ENCODE measurements around the gene CCDC27. TPM values are rescaled to one million over a fixed set of nuclear protein-coding genes. Genes with fewer than 3 reads are reported as not detected.

CCDC27 gene
- total RNA-seq, 1 experiment from 2014 or later, result not detected

DNA sequence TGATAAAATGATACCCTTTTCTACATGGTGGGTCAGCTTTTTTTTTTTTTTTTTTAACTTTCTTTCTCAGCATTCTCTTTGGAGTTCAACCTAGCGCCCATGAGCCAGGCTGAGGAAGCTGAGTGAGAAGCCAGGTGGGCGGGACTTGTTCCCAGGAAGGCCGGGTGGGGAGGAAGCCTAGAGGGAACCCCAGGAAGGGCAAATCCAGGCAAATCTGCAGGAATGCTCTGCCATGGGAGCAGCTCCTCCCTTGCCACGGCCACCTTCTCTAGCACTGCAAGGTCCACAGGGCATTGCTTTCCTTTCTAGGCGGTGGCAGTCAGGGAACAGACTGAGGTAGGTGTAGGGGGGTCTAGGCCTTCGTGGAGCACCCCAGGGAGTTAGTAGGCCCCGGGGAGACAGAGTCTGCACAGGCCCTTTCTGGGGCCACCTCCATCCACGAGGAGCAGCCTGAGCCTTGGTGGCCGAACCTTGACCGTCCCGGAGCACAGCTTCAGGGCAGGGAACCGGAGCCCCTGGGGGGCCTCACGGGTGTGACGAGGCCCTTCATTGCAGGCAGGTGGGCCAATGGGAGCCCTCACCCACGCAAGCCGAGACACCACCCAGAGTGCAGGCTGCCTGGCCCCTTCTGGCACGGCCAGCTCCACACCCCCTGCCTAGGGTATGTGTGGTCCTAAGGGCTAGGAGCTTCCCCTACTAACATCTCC is 18.2 kb upstream of the CCDC27 start:
- Histone ChIP-seq H3K36me3 (ENCODE audit: control insufficient read depth, insufficient read depth, low read length) (no peaks in the 10 kb centered on the region; the same call in 1 of the 2 replicates), H3K4me1 (ENCODE audit: control insufficient read depth, insufficient read depth, low read length) (no peaks in the 10 kb centered on the region; the same call in 1 of the 2 replicates), H3K27me3 (ENCODE audit: control insufficient read depth, insufficient read depth, low read length) (no peaks in the 10 kb centered on the region), H3K9me3 (ENCODE audit: control insufficient read depth, insufficient read depth, low read depth, low read length) (no peaks in the 10 kb centered on the region), H3K4me3 (ENCODE audit: low read depth in 2 of 2, low read length in 2 of 2) (no peak overlapping the region), H3K27ac (ENCODE audit: low read length) (no peak overlapping the region)
- intact Hi-C loops (cut with micrococcal nuclease; ENCODE audit: unreplicated experiment) (no loop called here), in situ Hi-C loops (cut with HindIII; ENCODE audit: low pct_unique_long_range_greater_than_20kb, low sequenced_read_pairs) (no loop called here)
- no peak for TF ChIP-seq SIN3A (IDR thresholded peaks at IDR 0.05; ENCODE audit: borderline replicate concordance, insufficient read depth, low read depth, low read length)
- TF ChIP-seq, protein P1, sequence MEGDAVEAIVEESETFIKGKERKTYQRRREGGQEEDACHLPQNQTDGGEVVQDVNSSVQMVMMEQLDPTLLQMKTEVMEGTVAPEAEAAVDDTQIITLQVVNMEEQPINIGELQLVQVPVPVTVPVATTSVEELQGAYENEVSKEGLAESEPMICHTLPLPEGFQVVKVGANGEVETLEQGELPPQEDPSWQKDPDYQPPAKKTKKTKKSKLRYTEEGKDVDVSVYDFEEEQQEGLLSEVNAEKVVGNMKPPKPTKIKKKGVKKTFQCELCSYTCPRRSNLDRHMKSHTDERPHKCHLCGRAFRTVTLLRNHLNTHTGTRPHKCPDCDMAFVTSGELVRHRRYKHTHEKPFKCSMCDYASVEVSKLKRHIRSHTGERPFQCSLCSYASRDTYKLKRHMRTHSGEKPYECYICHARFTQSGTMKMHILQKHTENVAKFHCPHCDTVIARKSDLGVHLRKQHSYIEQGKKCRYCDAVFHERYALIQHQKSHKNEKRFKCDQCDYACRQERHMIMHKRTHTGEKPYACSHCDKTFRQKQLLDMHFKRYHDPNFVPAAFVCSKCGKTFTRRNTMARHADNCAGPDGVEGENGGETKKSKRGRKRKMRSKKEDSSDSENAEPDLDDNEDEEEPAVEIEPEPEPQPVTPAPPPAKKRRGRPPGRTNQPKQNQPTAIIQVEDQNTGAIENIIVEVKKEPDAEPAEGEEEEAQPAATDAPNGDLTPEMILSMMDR (IDR thresholded peaks at IDR 0.05), result no peak
- TF ChIP-seq, protein P2, sequence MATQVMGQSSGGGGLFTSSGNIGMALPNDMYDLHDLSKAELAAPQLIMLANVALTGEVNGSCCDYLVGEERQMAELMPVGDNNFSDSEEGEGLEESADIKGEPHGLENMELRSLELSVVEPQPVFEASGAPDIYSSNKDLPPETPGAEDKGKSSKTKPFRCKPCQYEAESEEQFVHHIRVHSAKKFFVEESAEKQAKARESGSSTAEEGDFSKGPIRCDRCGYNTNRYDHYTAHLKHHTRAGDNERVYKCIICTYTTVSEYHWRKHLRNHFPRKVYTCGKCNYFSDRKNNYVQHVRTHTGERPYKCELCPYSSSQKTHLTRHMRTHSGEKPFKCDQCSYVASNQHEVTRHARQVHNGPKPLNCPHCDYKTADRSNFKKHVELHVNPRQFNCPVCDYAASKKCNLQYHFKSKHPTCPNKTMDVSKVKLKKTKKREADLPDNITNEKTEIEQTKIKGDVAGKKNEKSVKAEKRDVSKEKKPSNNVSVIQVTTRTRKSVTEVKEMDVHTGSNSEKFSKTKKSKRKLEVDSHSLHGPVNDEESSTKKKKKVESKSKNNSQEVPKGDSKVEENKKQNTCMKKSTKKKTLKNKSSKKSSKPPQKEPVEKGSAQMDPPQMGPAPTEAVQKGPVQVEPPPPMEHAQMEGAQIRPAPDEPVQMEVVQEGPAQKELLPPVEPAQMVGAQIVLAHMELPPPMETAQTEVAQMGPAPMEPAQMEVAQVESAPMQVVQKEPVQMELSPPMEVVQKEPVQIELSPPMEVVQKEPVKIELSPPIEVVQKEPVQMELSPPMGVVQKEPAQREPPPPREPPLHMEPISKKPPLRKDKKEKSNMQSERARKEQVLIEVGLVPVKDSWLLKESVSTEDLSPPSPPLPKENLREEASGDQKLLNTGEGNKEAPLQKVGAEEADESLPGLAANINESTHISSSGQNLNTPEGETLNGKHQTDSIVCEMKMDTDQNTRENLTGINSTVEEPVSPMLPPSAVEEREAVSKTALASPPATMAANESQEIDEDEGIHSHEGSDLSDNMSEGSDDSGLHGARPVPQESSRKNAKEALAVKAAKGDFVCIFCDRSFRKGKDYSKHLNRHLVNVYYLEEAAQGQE (IDR thresholded peaks at IDR 0.05; ENCODE audit: insufficient read depth in 1 of 2, low read depth in 2 of 2, low read length in 1 of 2), result no peak
- TF ChIP-seq POLR2AphosphoS5 (IDR thresholded peaks at IDR 0.05; ENCODE audit: low read depth, low read length), result no peak
- no peak for TF ChIP-seq TCF7L2 (IDR thresholded peaks at IDR 0.05; ENCODE audit: low read depth, low read length)
- BruUV-seq (replicated peaks), result no TSS peak
- CTCF ChIA-PET, result no interaction called here
- ATAC-seq (no peak), DNase-seq (ENCODE audit: low read depth, low spot score) (no peak)
- POLR2A ChIA-PET, result interaction anchor here (0.7 kb wide), 1 partner anchor 12 kb away, joined by 6 read pairs; no protein-coding TSS in a partner anchor

DNA sequence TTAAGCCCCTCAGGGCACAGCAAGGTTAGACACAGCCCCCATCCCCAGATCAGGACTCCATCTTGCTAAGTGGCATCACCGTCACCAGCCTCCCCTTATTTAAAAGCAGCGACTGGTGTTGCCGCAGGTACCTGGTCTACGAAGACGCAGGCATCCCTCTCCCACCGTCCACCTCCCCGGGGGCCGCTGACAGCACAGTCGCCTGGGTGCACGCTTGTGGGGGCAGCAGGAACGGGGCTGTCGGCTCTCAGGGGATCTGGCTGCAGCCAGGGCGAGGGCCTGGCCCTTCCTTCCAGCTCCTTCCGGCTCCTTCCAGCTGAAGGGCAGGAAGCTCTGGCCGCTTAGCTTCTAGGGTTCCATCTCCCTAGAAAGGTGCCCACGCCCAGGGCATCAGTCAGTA is 17.6 kb upstream of the CCDC27 start:
- Histone ChIP-seq H3K4me3 (ENCODE audit: low read depth in 2 of 2, low read length in 2 of 2) (no peak overlapping the region), H3K27me3 (ENCODE audit: control insufficient read depth, insufficient read depth, low read length) (no peaks in the 10 kb centered on the region), H3K9me3 (ENCODE audit: control insufficient read depth, insufficient read depth, low read depth, low read length) (no peaks in the 10 kb centered on the region), H3K27ac (ENCODE audit: low read length) (no peak overlapping the region), H3K36me3 (ENCODE audit: control insufficient read depth, insufficient read depth, low read length) (no peaks in the 10 kb centered on the region; the same call in 1 of the 2 replicates), H3K4me1 (ENCODE audit: control insufficient read depth, insufficient read depth, low read length) (no peaks in the 10 kb centered on the region; the same call in 1 of the 2 replicates)
- intact Hi-C loops (cut with micrococcal nuclease; ENCODE audit: unreplicated experiment) (no loop called here), in situ Hi-C loops (cut with HindIII; ENCODE audit: low pct_unique_long_range_greater_than_20kb, low sequenced_read_pairs) (no loop called here)
- no peak for DNase-seq (ENCODE audit: low read depth, low spot score)
- ChIA-PET POLR2A (no interaction called here), CTCF (interaction anchor here (1.0 kb wide), 1 partner anchor 13 kb away, joined by 3 read pairs; no protein-coding TSS in a partner anchor)
- TF ChIP-seq, protein P2 (IDR thresholded peaks at IDR 0.05; ENCODE audit: insufficient read depth in 1 of 2, low read depth in 2 of 2, low read length in 1 of 2), result no peak
- TF ChIP-seq POLR2AphosphoS5 (IDR thresholded peaks at IDR 0.05; ENCODE audit: low read depth, low read length) (no peak), SIN3A (IDR thresholded peaks at IDR 0.05; ENCODE audit: borderline replicate concordance, insufficient read depth, low read depth, low read length) (no peak), TCF7L2 (IDR thresholded peaks at IDR 0.05; ENCODE audit: low read depth, low read length) (no peak)
- TF ChIP-seq, protein P1 (IDR thresholded peaks at IDR 0.05), result no peak
- no peak for ATAC-seq
- no TSS peak for BruUV-seq (replicated peaks)
